Calu3 (cell line): ENCODE measurements around the gene SRRT. TPM values are rescaled to one million over a fixed set of nuclear protein-coding genes. Genes with fewer than 3 reads are reported as not detected.

Source experiments
- Bru-seq: library from RNA; stranded (reverse); fragments of 400-500 nt; gene quantifications from one replicate; lab custom pipeline; 2021; lab: Mats Ljungman, UMichigan
- BruChase-seq, 2 experiments: library from RNA; stranded (reverse); fragments of 400-500 nt; gene quantifications; one replicate each; lab custom pipeline; 2021; lab: Mats Ljungman, UMichigan
- BruUV-seq: library from RNA; stranded (reverse); fragments of 400-500 nt; replicated peaks from 2 replicates; lab custom pipeline; 2021; lab: Mats Ljungman, UMichigan
- CTCF ChIA-PET: fragments of 300-600 bp; sonication (Branson Sonifier 250); formaldehyde crosslinking; loops from one replicate; lab custom pipeline; 2022; ENCODE audit warnings: antibody characterized with exemption; lab: Charles Lee
- DNase-seq: peaks from one replicate; pipeline ENCODE4 v3.0.0; 2022
- H3K27ac Mint-ChIP-seq: one replicate; pipeline ENCODE4 v1.8.0; 2022; ENCODE audit warnings: mixed read lengths; ENCODE audit not compliant: unreplicated experiment
- H3K27me3 Mint-ChIP-seq: one replicate; pipeline ENCODE4 v1.8.0; 2022; ENCODE audit warnings: mixed read lengths; ENCODE audit not compliant: unreplicated experiment
- H3K36me3 Mint-ChIP-seq: one replicate; pipeline ENCODE4 v1.8.0; 2022; ENCODE audit warnings: mild to moderate bottlenecking, moderate library complexity, mixed read lengths; ENCODE audit not compliant: insufficient read depth, unreplicated experiment
- H3K4me1 Mint-ChIP-seq: one replicate; pipeline ENCODE4 v1.8.0; 2022; ENCODE audit warnings: mild to moderate bottlenecking, low read depth, mixed read lengths; ENCODE audit not compliant: unreplicated experiment
- H3K4me3 Mint-ChIP-seq: one replicate; pipeline ENCODE4 v1.8.0; 2022; ENCODE audit warnings: mild to moderate bottlenecking, low read depth, moderate library complexity, mixed read lengths; ENCODE audit not compliant: unreplicated experiment
- H3K9me3 Mint-ChIP-seq: one replicate; pipeline ENCODE4 v1.8.0; 2022; ENCODE audit warnings: low read depth, mixed read lengths; ENCODE audit not compliant: unreplicated experiment
- intact Hi-C: fragments of 100-400 bp; cut with micrococcal nuclease; formaldehyde crosslinking; loops from one replicate; pipeline ENCODE4 v1.10.0; 2022; ENCODE audit not compliant: unreplicated experiment
- long read RNA-seq: library from polyadenylated mRNA; stranded (forward); transcript quantifications from one replicate; pipeline ENCODE4 v2.0.0, GENCODE V29; 2022
- total RNA-seq: library from RNA; stranded (reverse); gene quantifications from 2 replicates; pipeline ENCODE4 v1.2.3, GENCODE V29; 2022
- TF ChIP-seq, protein P1 (sequence below): fragments of 200-600 bp; IDR thresholded peaks from one replicate; pipeline ENCODE4 v1.8.0; 2022; ENCODE audit warnings: antibody characterized with exemption; ENCODE audit not compliant: unreplicated experiment

SRRT gene, protein sequence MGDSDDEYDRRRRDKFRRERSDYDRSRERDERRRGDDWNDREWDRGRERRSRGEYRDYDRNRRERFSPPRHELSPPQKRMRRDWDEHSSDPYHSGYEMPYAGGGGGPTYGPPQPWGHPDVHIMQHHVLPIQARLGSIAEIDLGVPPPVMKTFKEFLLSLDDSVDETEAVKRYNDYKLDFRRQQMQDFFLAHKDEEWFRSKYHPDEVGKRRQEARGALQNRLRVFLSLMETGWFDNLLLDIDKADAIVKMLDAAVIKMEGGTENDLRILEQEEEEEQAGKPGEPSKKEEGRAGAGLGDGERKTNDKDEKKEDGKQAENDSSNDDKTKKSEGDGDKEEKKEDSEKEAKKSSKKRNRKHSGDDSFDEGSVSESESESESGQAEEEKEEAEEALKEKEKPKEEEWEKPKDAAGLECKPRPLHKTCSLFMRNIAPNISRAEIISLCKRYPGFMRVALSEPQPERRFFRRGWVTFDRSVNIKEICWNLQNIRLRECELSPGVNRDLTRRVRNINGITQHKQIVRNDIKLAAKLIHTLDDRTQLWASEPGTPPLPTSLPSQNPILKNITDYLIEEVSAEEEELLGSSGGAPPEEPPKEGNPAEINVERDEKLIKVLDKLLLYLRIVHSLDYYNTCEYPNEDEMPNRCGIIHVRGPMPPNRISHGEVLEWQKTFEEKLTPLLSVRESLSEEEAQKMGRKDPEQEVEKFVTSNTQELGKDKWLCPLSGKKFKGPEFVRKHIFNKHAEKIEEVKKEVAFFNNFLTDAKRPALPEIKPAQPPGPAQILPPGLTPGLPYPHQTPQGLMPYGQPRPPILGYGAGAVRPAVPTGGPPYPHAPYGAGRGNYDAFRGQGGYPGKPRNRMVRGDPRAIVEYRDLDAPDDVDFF
- 151 and 157 TPM in 2 replicates for total RNA-seq
- percentile 81 among the genes with signal in this experiment for Bru-seq, nascent RNA
- percentile 95 among the genes with signal in this experiment for BruChase-seq, experiment 1, labeled RNA remaining after a 6-hour chase
- percentile 93 among the genes with signal in this experiment for BruChase-seq, experiment 2, labeled RNA remaining after a 2-hour chase
- long read RNA-seq, transcript SRRT-213 (20 exons, 2,905 nt), result major isoform, 23 of 85 reads
- long read RNA-seq, transcript SRRT-215 (20 exons, 2,964 nt), result minor isoform, 16 of 85 reads
- long read RNA-seq, partial matches to known transcripts, result 34 of 85 reads
- long read RNA-seq, other reads (novel, unspliced or antisense), result 6 of 85 reads

DNA sequence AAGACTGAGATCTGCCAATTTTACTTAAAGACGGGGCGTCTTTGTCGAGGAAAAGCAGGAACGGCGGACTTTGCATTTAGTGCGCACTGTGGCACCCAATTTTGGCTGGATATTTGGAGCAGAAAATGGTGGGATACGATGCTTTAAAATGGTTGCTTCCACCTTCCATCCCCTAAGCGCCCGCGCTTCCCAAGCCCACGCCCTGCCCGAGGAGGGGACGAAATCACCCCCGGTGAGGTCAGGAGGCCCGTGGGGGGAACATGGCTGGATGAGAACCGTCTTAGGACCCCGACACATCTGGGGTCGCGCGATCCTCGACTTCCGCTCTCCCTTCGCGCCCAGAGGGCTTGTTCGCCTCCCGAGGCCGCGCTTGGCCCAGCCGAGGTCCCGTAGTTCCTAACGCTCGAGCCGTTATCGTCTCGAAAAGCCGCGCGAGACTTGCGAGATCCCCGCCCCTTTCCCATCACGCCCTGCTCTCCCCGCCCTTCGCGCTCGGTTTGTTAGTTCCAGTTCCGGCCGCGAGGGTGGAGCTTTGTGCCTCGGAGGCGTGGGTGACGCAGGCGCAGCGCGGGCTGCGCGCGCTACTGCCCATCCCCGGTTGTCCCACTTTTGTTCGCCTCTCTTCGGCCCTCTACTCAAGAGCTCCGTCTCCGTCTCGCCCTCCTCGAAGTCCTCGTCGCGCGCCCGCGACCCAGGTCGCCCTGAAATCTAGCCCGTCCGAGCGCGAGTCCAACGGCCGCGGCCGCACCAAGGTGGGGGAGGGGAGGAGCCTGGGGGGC is at the start of gene SRRT:
TSS of gene SRRT (plus strand) at position 527 of the 779 bp plus-strand sequence. CDS start 488 bp downstream, outside the sequence.
- H3K27me3 Mint-ChIP-seq, result no peaks in the 10 kb centered on the region
- BruUV-seq, result TSS peak; percentile 98
- intact Hi-C loops, result no loop called here
- H3K9me3 Mint-ChIP-seq, result no peaks in the 10 kb centered on the region
- H3K36me3 Mint-ChIP-seq, result peaks cover 57% of the 10 kb centered on the region
- peaks cover 10% of the 10 kb centered on the region for H3K4me1 Mint-ChIP-seq
- TF ChIP-seq, protein P1, sequence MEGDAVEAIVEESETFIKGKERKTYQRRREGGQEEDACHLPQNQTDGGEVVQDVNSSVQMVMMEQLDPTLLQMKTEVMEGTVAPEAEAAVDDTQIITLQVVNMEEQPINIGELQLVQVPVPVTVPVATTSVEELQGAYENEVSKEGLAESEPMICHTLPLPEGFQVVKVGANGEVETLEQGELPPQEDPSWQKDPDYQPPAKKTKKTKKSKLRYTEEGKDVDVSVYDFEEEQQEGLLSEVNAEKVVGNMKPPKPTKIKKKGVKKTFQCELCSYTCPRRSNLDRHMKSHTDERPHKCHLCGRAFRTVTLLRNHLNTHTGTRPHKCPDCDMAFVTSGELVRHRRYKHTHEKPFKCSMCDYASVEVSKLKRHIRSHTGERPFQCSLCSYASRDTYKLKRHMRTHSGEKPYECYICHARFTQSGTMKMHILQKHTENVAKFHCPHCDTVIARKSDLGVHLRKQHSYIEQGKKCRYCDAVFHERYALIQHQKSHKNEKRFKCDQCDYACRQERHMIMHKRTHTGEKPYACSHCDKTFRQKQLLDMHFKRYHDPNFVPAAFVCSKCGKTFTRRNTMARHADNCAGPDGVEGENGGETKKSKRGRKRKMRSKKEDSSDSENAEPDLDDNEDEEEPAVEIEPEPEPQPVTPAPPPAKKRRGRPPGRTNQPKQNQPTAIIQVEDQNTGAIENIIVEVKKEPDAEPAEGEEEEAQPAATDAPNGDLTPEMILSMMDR, result no peak
- DNase-seq, result peak; percentile 95
- H3K4me3 Mint-ChIP-seq, result peak within 1 kb of the TSS; percentile 97
- H3K27ac Mint-ChIP-seq, result peak within 1 kb of the TSS; percentile 97
- CTCF ChIA-PET, result interaction anchor here (0.7 to 2.0 kb wide), 5 partner anchors 15 to 596 kb away, joined by 3 to 8 read pairs (median 5); partner anchors contain the start of genes POP7 and UFSP1

DNA sequence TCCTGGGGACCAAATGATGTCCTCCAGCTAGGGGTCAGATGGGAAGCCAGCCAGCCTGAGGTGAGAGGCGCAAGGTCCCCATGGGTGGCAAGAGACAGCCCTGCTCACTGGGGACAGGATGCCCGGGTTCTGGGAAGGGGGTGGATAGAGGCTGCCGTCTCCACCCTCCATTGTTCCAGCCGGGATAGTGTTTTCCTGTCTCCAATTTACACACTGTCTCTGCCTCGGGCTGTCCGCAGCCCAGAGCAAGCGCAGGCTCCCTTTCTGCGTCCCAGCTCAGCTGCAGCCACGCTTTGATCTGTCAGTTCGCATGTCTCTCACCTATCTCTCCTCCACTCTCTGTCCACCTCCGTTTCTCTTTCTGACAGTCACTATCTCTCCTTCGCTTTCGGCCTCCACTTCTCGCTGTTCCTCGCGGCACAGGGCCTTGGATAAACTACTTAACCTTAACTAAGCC is 49.7 kb upstream of the SRRT start:
- peak overlapping the region; percentile 85 for H3K27ac Mint-ChIP-seq
- peaks cover 21% of the 10 kb centered on the region for H3K4me1 Mint-ChIP-seq
- CTCF ChIA-PET, result interaction anchor here (0.6 to 1.5 kb wide), 6 partner anchors 10 to 120 kb away, joined by 3 to 9 read pairs (median 4); partner anchors contain the start of genes POP7 and SLC12A9
- intact Hi-C loops, result loop anchor here (2.0 kb wide), 1 partner anchor 22 kb away; no protein-coding TSS in a partner anchor
- DNase-seq, result no peak
- H3K9me3 Mint-ChIP-seq, result no peaks in the 10 kb centered on the region
- H3K27me3 Mint-ChIP-seq, result no peaks in the 10 kb centered on the region
- peaks cover 56% of the 10 kb centered on the region for H3K36me3 Mint-ChIP-seq
- no TSS peak for BruUV-seq
- peak overlapping the region; percentile 92 for H3K4me3 Mint-ChIP-seq
- TF ChIP-seq, protein P1, result no peak

DNA sequence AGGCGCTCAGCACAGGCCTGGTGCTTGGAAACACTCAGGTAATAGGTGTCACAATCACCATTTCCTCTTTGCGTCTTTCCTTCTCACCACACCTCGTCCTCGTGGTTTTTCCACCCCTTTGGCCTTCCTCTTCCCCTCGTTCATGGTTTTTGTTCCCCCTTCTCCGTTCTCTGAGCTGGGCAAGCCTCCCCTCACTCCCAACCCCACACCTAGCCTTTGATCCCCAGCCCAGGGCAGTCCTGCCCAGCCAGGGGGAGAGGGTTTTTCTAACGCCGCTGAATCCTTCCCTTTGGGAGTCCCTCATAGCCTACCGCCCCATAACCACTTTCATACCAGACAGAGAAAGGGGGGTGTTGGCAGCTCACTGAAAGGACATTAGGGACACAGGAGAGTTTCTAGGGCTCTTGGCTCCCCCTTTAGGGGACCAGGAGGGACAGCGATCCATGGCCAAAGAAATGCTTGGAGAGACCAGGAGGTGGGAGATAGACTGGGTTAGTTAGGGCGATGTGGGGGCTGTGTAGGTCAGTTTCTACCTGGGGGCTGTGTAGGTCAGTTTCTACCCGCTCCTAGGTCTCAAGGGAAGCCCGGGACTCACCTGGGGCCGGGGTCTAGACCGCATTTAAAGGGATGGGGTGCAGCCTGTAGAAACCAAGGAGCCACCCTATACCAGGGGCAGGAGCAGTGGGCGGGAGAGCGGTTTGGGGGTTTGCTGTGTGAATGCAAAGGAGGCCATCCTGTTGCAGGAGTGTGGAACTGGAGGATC is 49.0 kb upstream of the SRRT start:
- CTCF ChIA-PET, result interaction anchor here (0.6 to 1.5 kb wide), 8 partner anchors 11 to 724 kb away, joined by 3 to 9 read pairs (median 4); partner anchors contain the start of genes POP7 and SLC12A9
- intact Hi-C loops, result loop anchor here (1.0 to 2.0 kb wide), 2 partner anchors 23 to 121 kb away; no protein-coding TSS in a partner anchor
- peaks cover 56% of the 10 kb centered on the region for H3K36me3 Mint-ChIP-seq
- no peak for DNase-seq
- H3K27me3 Mint-ChIP-seq, result no peaks in the 10 kb centered on the region
- peak overlapping the region; percentile 85 for H3K27ac Mint-ChIP-seq
- BruUV-seq, result TSS peak; percentile 76
- TF ChIP-seq, protein P1, result no peak
- peaks cover 28% of the 10 kb centered on the region for H3K4me1 Mint-ChIP-seq
- peak overlapping the region; percentile 92 for H3K4me3 Mint-ChIP-seq
- H3K9me3 Mint-ChIP-seq, result no peaks in the 10 kb centered on the region
